ENCODE data around the gene ZNF592.

Gene ZNF592

DNA sequence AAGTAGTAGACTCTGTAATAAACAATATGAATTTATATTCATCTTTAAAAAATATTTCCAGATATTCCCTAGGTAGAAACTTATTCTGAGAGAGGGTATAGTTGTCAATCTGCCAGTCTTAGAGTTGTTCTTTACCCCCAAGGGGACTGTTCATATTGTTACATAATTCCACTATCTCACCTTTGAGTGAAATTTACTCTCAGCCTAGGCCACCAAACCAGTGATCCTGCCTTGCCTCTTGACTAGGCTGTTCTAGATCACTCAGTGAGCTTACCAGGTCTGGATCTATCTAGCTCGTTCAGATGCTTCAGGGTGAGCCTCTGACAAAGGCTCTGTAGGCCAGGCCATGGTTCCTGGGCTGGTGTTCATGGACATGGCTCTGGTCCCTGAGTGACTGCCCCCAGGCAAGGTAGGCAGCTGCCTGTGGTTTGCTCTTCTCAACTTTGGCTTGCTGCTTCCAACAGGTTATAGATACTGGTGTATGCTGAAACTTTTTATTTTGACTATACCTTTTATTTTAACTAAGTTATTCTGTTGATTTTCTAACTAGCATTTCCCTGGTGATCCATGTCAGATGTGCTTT is 27.6 kb downstream of the ZNF592 start:
- in situ Hi-C loops (cut with MboI; ENCODE audit: low sequenced_read_pairs), result no loop called here

DNA sequence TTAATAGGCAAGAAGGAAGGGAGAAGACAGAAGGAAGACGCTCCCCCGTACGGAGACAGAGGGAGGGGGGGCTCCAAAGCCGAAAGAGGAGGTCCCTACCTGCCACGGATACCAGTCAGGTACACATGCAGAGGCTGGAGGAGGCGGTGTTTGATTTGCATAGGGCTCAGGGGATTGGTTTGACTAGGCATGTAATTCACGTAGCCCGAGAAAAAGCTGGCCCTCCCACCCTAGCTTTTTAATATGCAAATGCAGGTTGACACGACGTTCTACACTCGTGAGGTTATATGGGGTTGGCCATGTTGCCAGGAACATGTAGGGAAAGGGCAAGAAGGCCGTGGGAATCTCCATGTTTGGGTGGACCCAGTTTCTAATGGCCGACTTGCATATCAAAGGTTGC is 29.8 kb downstream of the ZNF592 start:
- in situ Hi-C loops (cut with MboI; ENCODE audit: low sequenced_read_pairs), result no loop called here

DNA sequence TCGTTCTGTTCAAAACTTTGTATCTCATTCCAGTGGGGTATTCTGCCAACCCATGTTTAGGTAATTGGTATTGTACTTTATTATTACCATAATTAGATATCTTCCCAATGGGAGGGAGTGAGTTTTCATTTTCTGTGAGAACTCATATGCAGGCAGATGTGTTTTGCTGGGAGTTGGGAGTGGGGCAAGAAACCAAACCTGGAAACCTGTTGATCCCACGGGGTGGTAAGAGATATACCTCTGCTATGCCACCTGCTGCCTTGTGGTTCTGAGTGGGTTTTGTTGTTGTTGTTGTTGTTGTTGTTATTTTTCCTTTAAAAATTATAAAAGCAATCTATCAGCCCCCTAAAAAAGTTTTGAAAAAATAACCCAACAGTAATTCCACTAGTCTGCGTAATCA is 32.1 kb downstream of the ZNF592 start:
- in situ Hi-C loops (cut with MboI; ENCODE audit: low sequenced_read_pairs), result no loop called here

DNA sequence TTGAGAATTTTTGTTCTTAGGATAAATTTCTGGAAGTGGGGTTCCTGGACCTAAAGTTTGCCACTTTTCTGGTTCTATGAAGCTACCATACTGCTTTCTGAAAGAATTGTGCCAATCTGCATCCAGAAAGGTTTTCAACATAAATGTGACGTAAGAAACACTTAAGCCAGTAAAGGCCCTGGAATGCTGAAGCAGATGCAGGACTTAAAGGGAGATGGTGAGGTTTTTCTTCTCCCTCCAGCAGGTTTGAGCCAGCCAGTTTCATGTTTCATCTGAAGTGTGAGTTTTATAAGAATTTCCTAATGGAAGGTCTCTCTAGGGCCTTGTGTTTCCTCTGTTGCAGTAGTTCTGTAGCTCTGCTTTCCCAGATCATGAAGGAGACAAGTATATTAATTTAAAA is 33.1 kb downstream of the ZNF592 start:
- in situ Hi-C loops (cut with MboI; ENCODE audit: low sequenced_read_pairs), result no loop called here

DNA sequence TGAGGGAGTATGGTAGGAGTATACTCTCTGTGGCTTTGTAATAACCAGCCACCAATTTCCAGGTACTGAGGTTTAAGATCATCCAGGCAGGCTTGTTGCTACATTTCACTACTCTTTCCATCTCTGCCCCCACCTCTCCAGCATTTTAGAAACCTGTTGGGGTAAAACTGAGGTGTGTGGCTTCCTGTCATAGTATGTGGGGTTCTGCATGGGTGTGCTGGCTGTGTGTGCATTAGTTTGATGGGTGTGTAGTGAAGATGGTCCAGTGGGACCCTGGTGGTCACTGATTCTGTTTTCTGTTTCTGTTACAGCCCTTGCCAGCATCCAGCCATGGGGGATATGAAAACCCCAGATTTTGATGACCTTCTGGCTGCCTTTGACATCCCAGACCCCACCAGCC is 34.0 kb downstream of the ZNF592 start:
- in situ Hi-C loops (cut with MboI; ENCODE audit: low sequenced_read_pairs), result no loop called here

DNA sequence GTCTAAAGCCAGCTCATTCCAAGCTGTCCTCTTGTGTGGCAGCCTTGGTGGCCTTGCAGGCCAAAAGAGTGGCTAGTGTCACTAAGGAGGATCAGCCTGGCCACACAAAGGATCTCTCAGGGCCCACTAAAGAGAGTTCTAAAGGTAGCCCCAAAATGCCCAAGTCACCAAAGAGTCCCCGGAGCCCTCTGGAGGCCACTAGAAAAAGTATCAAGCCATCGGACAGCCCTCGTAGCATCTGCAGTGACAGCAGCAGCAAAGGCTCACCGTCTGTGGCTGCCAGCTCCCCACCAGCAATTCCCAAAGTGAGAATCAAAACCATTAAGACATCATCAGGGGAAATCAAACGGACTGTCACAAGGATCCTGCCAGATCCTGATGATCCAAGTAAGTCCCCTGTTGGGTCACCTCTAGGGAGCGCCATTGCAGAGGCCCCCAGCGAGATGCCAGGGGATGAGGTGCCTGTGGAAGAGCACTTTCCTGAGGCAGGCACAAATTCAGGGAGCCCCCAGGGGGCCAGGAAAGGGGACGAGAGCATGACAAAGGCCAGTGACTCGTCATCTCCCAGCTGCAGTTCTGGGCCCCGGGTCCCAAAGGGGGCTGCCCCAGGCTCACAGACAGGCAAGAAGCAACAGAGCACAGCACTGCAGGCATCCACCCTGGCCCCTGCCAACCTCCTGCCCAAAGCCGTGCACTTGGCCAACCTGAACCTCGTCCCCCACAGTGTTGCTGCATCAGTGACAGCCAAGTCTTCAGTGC is 35.3 kb downstream of the ZNF592 start:
- in situ Hi-C loops (cut with MboI; ENCODE audit: low sequenced_read_pairs), result no loop called here

DNA sequence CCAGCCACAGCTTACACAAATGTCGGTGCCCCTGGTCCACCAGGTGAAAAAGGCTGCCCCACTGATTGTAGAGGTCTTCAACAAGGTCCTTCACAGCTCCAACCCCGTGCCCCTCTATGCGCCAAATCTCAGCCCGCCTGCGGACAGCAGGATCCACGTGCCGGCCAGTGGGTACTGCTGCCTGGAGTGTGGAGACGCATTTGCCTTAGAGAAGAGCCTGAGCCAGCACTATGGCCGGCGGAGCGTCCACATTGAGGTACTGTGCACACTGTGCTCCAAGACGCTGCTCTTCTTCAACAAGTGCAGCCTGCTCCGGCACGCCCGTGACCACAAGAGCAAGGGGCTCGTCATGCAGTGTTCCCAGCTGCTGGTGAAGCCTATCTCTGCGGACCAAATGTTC is 35.9 kb downstream of the ZNF592 start:
- in situ Hi-C loops (cut with MboI; ENCODE audit: low sequenced_read_pairs), result no loop called here

DNA sequence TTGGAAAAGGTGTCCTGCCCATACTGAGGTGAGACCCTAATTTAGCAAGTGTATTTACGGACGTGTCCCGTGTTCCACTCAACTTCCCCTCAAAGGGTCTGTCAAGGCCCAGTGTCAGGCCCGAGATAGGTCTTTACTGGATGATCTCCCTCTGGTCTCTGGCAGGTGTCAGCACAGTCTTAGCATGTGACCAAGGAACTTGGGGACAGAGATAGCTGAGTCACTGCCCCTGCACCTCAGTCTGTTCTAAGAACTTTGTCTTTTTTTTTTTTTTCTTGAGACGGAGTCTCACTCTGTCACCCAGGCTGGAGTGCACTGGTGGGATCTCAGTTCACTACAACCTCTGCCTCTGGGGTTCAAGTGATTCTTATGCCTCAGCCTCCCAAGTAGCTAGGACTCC is 36.7 kb downstream of the ZNF592 start:
- in situ Hi-C loops (cut with MboI; ENCODE audit: low sequenced_read_pairs), result no loop called here

DNA sequence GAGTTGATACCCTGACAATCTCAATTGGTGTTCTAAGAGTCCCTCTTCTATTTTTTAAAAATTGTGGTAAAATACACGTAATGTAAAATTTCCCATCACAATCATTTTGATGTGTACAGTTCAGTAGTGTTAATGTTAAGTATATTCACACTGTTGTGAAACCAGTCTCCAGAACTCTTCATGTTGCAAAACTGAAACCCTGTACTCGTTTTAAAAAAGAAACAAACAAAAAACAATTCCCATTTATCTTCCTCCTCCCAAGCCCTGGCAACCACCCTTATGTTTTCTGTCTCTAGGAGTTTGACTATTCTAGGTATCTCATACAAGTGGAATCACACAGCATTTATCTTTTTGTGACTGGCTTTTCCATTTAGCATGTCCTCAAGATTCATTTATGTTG is 40.1 kb downstream of the ZNF592 start:
- in situ Hi-C loops (cut with MboI; ENCODE audit: low sequenced_read_pairs), result no loop called here

DNA sequence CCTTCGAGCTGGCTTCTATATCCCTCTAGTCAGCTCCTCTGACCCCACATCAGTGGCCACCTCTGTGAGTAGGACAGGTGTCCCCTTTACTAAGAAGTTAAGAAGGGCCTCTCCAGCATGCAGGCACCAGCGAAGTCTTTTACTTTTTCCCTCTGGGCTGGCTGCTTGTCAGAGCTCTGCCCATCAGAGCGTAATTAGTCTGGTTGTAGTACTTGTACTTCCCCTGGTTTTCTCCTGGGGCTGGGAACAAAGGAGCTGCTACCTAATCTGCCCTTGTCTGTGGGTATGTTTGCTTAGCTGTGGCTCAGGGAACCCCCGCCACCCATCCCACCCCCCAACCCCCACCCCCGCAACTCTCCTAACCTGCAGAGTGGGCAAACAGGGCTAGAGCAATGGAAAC is 41.4 kb downstream of the ZNF592 start:
- in situ Hi-C loops (cut with MboI; ENCODE audit: low sequenced_read_pairs), result no loop called here

DNA sequence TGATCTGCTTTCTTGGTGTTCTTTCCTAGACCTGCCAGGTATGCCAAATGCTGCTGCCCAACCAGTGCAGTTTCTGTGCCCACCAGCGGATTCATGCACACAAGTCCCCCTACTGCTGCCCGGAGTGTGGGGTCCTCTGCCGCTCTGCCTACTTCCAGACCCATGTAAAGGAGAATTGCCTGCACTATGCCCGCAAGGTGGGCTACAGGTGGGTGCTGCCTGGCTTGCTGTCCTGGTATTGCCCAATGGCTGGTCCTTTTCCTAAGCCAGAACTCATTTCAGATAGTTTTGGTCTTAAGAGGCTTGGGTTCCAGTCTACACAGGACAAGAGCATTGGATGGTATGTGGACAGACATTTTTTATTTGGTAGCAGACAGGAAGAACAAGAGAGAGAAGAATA is 42.3 kb downstream of the ZNF592 start:
- in situ Hi-C loops (cut with MboI; ENCODE audit: low sequenced_read_pairs), result no loop called here

DNA sequence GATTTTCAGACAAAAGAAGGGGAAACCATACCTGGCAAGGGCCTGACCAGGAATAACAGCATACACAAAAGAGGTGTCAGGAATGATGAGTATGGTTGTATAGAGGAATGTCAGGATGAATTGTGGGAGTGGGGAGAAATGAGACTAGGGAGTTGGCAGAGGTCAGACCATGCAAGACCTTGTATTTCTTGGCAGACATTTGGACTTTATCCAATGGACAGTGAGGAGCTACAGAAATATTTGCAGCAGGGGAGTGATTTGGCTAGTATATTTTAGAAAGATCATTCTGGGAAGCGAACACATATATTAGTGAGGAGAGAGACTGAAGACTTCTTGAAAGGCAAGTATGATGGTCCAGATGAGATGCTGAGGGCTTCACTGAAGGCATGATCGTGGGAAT is 43.4 kb downstream of the ZNF592 start:
- in situ Hi-C loops (cut with MboI; ENCODE audit: low sequenced_read_pairs), result no loop called here

DNA sequence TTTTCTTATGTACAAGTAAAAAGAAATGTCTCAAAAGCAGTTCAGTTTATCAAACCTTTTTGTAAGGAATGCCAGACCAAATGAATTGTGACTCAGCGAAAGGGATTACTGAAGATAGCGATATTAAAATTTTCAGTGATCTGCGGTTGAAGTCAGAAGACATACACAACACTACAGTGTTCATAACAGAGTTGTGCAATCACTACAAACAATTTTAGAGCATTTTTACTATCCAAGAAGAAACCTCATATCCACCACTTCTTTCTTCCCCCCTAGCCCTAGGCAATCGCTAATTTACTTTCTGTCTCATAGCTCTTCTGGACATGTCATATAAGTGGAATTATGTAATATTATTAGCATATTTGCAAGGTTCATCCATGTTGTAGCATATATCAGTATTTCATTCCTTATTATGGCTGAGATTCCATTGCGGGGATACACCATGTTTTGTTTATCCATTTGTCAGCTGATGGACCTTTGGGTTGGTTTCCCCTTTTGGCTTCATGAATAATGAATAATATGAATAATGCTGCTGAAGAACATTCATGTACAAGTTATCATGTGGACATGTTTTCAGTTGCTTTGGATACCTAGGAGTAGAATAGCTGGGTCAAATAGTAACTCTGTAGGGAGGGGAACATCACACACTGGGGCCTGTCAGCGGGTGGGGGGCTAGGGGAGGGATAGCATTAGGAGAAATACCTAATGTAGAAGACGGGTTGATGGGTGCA is 45.2 kb downstream of the ZNF592 start:
- in situ Hi-C loops (cut with MboI; ENCODE audit: low sequenced_read_pairs), result no loop called here

DNA sequence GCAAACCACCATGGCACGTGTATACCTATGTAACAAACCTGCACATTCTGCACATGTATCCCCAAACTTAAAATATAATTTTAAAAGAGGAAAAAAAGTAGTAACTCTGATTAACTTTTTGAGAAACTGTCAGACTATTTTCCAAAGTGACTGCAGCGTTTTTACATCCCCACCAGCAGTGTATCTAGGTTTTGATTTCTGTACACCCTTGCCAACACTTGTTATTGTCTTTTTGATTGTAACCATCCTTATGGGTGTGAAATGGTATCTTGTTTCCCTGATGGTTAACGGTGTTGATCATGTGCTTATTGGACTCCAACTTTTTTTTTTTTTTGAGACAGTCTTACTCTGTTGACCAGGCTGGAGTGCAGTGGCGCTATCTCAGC is 45.8 kb downstream of the ZNF592 start:
- in situ Hi-C loops (cut with MboI; ENCODE audit: low sequenced_read_pairs), result no loop called here

DNA sequence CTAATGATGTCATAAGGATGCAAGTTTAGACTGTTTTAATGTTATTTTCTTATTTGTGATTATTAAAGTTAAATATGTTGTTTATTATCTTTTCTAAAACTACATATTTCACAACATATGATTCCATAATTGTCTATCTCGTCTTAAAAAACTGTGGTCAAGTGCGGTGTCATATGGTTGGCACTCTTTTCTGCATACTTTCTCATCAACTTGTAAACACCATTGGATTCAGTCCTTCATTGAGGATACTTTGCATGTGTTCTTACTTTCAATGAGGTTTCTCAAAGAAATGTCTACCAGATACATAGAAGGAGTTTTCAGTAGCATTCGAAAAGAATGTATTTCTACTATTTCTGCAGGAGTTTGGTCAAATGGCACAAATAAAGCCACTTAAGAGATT is 46.8 kb downstream of the ZNF592 start:
- in situ Hi-C loops (cut with MboI; ENCODE audit: low sequenced_read_pairs), result no loop called here

DNA sequence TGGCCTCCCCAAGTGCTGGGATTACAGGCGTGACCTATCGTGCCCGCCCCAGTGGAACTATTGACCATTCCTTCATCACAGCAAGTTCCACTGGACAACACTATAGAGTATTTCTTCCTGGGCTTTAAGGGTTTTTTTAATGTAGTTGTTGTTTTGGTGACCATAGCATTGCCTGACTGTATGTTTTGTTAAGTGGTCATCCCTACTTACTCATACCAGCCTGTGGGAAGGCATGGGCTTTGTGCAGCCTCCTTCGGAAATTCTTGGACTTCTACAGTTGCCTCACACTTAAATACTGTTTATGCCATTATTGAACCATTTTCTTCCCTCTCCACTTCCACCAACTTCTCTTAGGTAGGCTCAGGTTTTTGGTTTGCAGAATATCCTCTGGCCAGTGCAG is 48.8 kb downstream of the ZNF592 start:
- in situ Hi-C loops (cut with MboI; ENCODE audit: low sequenced_read_pairs), result no loop called here

DNA sequence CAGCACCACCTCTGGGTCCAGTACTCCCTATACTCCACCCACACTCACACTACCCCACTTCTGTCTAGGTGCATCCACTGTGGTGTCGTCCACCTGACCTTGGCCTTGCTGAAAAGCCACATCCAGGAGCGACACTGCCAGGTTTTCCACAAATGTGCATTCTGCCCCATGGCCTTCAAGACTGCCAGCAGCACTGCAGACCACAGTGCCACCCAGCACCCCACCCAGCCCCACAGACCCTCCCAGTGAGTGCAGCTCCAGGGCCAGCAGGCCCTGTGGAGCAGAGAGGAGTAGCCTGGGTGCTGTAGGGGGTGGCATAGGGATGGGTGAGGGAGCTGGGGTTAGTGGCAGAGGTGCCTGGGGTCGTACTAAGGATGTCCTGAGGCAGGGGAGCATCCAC is 49.4 kb downstream of the ZNF592 start:
- in situ Hi-C loops (cut with MboI; ENCODE audit: low sequenced_read_pairs), result no loop called here

DNA sequence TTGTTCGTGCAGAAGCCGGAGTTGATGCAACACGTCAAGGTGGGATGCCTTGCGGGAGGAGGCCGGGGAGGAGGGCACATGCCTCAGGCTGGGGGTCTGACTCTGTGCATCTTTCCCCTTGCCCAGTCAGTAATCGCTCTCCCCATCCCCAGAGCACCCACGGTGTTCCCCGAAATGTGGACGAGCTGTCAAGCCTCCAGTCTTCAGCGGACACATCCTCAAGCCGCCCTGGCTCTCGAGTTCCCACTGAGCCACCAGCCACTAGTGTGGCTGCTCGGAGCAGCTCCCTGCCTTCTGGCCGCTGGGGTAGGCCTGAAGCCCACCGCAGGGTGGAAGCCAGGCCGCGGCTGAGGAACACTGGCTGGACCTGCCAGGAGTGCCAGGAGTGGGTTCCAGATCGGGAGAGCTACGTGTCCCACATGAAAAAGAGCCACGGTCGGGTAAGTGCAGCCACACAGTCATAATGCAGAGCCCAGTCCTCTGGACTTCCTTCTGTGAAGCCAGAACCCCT is 50.1 kb downstream of the ZNF592 start:
- in situ Hi-C loops (cut with MboI; ENCODE audit: low sequenced_read_pairs), result no loop called here

DNA sequence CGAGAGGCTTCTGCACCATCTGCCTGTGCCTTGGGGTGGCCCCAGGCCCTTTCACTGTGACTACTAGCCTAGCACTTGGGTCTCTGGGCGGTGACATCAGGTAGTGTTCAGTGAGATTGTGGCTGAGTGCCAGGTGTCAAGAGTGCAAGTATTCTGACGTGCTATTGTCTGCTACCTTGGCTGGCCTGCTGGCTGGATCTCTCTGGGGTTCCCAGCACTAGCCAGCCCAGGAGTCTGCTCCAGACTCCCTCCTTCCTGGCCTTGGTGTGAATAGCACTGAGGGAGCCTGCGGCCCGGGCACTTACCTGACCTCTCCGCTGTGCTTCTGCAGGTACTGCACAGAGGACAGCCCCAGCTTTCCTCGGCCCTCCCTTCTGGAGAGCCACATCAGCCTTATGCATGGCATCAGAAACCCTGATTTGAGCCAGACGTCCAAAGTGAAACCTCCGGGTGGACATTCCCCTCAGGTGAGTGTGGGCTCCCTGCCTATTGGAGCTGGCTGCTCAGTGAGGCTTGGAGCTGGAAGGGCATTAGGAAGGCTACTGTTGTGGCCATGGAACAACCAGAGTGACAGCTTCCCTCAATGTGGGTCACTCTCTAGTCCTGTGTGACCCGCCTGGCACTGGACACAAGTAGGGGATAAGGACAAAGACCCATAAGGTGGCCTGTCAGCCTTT is 51.3 kb downstream of the ZNF592 start:
- in situ Hi-C loops (cut with MboI; ENCODE audit: low sequenced_read_pairs), result no loop called here

DNA sequence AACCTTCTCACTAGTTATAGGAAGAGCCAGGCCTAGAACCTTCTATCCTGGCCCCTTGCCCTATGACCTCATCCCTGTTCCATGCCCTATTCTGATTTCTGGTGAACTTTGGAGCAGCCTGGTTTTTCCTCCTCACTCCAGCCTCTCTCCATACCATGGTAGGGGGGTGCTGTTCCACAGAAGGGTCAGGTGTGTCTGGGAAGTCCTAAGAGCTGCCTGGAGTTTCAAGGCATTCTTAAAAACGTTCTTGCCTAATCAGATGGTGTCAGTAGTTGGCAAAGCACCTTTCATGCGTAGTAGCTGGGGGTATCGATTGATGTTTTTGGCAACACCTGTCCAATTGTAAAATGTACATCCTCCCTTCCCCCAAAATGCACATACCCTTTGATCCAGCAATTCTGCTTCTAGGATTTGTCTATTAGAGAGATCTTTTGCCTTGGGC is 52.0 kb downstream of the ZNF592 start:
- in situ Hi-C loops (cut with MboI; ENCODE audit: low sequenced_read_pairs), result no loop called here
